SU-DHL-6 (cell line): Measurements from ENCODE around the gene RSPH9.

Experiments
- CTCF ChIP-seq: fragments of 200-600 bp; sonication (generic); IDR thresholded peaks from one replicate; pipeline ENCODE4 v1.5.1; 2017; ENCODE audit warnings: antibody characterized with exemption, mild to moderate bottlenecking, low read length, moderate library complexity; ENCODE audit not compliant: insufficient read depth, poor library complexity, severe bottlenecking
- EZH2phosphoT487 ChIP-seq: fragments of 200-600 bp; sonication (generic), shearing (Covaris generic); conservative IDR thresholded peaks from 2 replicates; pipeline ENCODE4 v1.6.1; 2018; ENCODE audit warnings: mild to moderate bottlenecking, antibody characterized with exemption, low read length, moderate library complexity, mixed read lengths

DNA sequence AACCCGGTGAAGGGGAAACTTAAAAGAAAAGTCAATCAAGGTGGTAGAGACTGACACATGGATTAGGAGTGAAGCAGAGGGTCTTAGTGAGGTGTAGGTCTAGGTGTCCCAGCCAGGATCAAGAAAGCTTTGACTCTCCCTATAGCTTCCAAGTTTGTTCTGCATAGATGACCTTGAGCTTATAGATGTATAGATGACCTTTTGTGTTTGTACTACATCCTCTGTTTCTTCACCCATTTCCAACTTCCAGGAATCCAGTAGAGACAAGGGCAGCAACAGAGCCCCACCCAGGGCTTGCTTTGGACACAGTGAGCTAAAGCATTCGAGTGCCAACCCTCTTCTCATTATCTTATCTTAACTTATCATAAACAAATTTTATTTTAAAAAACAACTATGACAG is 44.6 kb downstream of the RSPH9 start:
- no peak for TF ChIP-seq CTCF
- TF ChIP-seq EZH2phosphoT487: no peak
